ENCODE data around the gene CDH4.

DNA sequence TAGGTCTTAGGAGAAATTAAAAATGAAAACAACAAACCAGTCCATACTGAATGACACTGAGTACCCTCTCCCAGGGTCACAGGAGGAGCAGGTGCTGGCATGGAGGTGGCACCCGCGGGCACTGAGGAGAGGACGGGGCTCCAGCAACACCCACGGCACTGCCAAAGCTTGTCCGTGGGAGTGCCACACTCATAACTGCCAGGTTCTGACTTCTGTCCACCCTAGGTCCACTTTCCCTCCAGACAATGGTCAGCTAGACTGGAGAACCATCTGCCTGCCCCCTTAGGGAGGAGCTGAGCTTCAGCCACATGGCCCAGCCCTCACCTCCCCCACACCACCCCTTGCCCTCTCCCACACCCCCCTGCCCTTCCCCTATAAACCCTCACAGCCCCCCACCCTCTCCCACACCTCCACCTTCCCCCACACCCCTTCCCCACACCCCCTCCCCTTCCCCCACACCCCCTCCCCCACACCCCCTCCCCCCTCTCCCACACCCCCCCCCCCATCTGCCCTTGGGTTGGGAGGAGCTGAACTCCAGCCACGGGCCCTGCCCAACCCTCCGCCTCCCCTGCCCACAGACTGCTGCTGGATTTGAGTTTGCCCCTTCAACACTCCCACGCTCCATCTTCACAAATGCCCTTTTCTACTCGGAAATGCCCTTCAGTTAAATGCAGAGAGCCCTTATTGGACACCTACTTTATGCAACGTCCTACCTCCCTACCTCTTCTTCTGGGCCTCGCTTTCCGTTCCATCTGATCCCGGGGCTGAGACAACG is 684.1 kb downstream of the CDH4 start:
- TF ChIP-seq, protein P1, sequence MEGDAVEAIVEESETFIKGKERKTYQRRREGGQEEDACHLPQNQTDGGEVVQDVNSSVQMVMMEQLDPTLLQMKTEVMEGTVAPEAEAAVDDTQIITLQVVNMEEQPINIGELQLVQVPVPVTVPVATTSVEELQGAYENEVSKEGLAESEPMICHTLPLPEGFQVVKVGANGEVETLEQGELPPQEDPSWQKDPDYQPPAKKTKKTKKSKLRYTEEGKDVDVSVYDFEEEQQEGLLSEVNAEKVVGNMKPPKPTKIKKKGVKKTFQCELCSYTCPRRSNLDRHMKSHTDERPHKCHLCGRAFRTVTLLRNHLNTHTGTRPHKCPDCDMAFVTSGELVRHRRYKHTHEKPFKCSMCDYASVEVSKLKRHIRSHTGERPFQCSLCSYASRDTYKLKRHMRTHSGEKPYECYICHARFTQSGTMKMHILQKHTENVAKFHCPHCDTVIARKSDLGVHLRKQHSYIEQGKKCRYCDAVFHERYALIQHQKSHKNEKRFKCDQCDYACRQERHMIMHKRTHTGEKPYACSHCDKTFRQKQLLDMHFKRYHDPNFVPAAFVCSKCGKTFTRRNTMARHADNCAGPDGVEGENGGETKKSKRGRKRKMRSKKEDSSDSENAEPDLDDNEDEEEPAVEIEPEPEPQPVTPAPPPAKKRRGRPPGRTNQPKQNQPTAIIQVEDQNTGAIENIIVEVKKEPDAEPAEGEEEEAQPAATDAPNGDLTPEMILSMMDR (IDR thresholded peaks at IDR 0.05), result no peak
- TF ChIP-seq POLR2AphosphoS5 (IDR thresholded peaks at IDR 0.05), result no peak
- no peak for TF ChIP-seq POLR2A (IDR thresholded peaks at IDR 0.05)
- no peak for TF ChIP-seq EP300 (IDR thresholded peaks at IDR 0.05)

Data from sigmoid colon (tissue), 4 donors.